DMS53 (cell line): Measurements from ENCODE around the gene QKI.
"Not testable (repeated sequence)": the region's sequence is repeated elsewhere in the genome, so short reads cannot be mapped to it uniquely, and the experiment has no call there.

Source experiments
- DNase-seq: peaks from one replicate; lab custom pipeline; 2025; lab: John Stamatoyannopoulos, UW

The QKI gene

DNA sequence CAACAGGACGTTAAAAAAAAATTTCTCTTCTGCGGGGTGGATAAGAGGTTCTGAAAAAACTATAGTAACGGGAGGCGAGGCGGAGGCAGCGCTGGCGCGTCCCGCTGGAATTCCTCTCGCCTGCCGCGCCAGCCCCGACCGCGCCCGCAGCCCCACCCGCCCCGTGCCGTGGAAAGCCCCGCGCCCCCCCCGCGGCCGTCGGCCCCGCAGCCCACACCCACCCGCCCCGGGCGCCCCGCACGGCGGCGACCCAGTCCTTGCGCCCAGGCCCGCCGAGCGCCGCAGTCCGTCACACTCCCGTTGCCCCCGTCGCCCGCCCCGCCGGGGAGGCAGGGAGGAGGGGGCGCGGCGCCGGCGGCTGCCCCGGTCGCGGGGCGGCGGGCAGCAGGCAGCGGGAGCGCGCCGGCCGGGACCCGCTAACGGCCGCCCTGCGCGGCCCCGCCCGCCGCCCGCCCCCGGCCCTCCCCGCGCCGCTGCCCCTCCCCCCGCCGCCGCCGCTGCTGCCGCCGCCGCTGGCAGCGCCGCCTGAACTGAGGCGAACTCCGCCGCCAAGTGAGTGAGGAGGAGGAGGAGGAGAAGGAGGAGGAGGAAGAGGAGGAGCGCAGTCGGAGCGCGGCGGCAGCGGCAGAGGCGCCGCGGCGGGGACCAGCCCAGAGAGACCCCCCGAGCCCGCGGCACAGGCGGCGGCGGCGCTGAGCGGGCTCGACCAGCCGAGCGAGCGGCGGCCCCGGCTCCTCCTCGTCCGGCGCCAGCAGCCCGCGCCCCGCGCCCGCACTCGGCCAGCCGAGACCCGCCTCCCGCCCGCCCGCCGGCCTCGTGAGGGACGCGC lies at the start of gene QKI:
Gene QKI, plus strand, starts transcription at position 602 of the 829 bp plus-strand sequence. CDS start 476 bp downstream, outside the sequence.
- peak; percentile 82 for DNase-seq

DNA sequence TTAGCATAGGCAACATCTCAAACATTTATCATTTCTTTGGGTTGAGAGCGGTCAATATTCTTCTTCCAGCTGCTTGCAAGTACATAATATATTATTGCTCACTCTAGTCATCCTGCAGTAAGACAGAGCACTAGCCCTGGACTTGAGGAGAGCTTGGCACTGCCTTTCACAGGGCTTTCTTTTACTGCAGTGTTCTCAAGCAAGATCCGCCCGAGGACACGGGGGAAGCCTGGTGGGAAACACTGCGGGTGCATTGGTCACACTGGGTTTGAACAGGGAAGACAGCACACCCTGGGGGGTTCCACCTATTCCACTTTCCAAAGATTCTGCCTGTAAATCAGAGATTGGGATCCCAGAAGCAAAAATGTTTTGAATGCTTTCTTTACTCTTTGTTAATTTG lies 48.2 kb upstream of the QKI start:
- no peak for DNase-seq

DNA sequence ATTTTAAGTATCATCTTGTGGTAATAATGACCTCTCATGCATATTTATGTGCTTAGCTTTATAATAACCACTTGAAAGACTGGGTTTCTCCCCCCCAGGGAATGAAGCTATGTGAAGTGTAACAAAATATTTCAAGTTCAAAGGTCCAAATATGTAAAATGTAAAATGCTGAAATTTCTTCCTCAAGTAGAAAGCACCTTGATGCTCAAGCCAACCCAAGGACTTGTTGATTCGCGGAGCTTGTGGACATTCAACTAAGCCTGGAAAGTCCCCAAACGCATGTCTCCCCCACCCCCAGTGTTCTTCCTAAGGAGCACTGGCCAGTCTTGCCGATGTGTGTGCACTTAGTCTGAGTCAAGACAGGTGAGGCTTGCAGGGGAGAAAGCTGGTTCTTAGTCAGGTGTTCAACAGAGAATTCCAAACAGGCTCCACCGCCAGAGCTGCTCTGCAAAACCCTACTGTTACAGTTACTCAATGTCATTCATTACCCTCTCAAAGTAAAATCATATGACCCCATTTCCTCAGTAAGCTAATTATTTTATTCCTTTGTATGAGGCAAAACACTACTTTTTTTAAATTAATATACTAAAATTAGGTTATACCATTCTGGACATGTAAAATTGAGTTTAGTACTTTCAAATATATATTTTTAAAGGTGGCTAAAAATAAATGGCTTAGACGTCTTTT lies 46.9 kb upstream of the QKI start:
- DNase-seq: no peak

DNA sequence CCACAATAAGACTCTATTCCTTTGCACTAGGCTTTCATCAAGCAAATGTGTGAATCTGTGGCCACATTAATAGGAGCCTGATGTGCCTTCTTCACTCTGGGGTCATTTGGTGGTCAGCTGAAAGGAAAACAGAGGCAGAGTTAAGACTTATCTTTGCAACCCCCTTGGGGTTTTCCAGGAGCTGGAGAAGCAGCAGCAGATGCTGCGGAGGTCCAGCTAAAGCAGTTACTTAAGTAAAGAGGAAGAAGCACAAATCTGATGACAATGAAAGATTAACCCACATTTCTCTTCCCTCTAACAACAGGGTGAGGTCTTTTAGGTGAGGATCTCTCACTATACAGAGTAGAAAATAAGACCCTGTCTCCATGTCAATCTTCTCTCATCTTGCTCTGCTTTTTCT lies 45.4 kb upstream of the QKI start:
- DNase-seq: no peak

DNA sequence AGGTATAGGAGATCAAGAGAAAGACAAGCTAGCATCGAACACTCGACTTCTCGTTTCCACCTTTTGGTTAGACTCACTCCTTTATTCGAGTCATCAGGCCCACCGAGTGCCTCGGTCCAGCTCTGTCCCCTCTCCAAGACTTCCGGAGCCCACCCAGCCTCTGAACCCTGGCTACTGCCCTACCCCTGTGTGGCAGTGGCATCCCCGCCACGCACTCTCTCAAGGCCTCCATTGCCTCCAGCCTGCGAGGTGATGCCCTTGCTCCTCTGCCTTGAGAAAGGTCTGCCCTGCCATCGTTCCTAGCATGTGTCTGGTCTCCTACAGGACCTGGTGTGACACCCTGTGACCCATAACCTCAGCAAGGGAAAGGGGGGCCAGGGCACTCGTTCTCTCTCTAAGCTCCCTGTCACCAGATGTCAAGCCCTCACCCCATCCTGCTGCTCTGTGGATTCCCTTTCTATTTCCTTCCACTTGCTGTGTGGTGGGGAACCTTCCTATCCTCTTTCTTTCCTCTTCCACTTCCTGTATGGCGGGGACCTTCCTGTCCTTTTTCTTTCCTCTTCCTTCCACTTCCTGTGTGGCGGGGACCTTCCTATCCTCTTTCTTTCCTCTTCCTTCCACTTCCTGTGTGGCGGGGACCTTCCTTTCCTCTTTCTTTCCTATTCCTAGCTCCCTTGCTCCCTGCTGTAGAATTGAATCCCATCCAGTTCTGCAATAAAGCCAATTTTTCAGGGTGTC lies 44.7 kb upstream of the QKI start:
- DNase-seq: no peak

DNA sequence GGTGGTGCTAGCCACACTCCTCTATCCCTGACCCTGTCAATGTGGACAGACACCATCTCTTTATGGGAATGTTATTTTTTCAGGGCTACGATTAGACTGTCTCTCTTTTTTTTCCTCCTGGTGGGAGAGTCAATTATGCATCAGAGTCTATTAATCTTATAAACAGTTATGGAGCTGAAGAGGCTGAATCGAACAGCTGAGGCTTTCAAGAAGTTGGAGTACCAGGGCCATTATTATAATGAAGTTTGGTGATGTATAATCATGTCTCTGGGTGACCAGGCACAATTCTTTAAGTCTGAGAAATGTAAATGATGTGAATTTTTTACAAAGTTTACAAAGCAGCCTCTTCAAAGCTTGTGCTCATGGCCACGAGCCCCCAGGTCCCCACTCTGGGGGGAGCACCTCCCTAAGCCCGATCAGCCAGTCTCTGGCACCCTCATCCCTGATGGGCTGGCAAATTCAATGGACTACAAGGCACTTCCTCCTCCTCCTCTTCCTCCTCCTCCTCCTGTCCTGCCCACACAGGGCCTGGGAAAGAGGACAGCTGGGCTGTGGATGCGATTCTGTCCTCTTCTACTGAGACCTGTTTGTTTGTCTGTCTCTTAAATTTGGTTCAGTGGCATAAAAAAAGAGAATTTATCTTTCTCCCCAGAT lies 43.9 kb upstream of the QKI start:
- peak; percentile 33 for DNase-seq

DNA sequence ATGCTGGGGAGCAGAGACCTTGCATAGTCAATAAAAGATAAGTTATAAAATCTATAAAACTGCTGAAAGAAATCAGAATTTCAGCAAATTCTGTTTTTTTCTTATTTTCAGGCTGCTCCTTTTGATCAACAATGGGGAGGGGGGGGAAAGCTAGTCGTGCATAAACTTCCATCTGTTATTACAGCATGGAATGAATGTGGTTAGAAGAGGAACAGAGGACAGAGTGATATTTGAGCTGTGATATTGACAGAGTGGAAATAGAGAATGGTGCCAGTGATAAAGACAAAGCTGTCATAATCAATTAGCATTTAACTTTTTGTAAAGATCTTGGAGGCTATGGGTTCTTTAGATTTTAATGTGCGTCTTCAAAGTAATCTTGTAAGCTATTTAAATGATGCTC lies 43.4 kb upstream of the QKI start:
- DNase-seq: peak; percentile 16

DNA sequence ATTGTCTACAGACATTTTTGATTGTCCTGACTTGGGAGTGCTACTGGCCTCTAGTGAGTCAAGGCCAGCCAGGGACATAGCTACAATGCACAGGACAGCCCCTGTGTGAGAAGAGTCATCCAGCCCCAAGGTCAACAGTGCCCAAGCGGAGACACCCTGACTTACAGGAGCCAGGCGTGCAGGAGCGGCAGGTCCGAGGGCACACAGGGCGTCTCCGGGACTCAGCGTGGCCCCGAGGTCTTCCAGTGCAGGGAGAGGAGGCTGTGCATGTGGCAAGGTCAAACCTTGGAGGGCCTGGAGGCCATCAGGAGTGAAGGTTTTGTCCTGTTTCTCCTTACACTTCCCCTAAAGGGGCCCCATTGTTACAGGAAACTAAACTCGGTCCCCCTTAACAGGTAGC lies 41.3 kb upstream of the QKI start:
- DNase-seq: no peak

DNA sequence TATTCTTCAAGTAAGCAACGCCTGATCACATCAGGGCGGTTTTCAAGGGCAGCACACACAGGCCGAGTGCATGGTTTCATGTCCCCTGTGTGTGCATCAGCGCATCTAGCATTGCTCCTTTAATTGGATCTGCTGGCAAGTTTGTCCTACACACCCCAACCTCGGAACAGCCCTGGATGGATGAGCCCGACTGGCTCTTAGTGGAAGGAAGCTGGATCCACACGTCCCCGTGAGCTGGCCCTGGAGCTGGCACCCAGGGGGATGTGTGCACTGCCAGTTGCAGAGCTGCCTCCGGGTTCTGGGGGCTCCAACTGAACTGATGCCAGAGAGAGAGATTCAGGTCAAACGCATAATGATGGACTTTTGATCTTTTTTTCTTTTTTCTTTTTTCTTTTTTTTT lies 39.2 kb upstream of the QKI start:
- DNase-seq: no peak

DNA sequence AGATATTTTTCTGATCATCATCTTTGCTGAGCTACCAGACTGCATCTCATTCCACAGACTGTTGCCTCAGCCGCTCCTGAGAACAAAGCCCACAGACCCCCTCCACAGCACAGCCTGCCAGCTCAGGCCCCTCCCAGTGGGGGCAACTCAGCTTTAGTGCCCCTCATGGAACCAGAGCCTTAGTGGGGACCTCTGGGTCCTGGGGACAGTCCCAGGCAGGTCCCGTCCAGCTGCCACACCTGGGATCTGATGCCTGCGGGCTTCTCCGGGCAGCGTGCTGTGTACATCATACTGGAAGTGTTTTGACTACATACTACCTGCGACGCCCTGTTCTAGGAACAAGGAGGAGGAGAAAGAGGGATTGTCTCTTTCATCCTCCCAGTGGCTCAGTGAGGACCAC lies 38.3 kb upstream of the QKI start:
- DNase-seq: no peak

DNA sequence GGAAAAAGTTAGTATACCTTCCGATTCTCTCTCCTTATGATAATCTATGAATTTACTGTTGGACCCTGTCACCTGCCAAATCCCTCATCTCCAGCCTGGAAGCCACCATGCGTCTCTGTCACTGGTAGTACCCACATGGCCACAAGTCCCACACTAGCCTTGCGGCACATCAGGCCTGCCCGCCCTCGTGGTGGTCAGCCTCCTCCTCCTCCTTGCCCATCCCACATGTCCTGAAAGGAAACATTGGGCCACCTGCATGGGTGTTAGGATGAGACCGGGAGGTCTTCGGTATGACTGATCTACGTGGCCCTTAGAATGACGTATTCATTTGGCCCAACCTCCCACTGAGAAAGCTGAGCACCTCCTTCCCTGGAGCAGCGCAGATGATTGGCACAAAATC lies 37.0 kb upstream of the QKI start:
- DNase-seq: no peak

DNA sequence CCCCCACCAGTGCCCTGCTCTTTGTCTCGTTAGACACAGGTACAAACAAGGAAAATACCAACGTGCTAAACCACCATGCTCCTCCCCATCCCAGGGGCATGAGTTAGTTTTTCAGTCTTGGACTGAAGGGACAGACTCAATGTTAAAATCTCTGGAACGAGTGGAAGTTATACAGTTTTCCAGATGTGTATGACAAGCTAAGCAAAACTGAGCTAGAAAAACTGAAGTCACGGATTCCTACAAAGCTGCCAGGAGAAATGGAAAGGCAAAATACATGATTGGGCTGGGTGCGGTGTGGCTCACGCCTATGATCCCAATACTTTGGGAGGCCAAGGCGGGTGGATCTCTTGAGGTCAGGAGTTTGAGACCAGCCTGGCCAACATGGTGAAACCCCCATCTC lies 34.3 kb upstream of the QKI start:
- no peak for DNase-seq

DNA sequence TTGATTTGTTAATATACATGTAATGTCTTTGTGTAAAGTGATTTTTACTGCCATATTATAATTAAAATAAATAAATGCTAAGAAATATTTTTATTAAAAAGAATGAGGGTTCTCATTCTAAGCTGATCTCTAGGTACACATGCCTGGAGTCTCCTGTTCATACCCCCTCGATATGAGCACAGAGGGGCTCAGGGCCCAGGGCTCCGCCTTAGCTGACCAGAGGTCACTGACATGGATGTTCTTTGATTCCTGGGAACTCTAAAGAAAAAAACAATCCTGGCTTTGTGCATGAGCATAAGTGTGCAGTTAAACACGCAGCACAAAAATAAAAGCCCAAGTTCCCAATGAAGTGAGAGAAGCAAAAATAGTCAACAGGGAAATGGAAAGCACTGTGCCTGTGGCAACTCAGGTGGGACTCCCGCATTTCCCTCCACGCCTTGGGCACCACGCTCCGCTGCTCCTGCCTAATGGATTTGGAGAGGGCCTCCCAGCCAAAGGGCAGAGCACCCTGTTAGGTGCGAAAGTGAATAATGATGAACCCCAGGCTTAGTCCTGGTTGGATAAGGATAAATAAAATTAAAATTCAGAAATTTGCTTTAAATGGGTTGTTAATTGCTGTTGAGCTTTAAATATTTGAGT lies 33.3 kb upstream of the QKI start:
- no peak for DNase-seq

DNA sequence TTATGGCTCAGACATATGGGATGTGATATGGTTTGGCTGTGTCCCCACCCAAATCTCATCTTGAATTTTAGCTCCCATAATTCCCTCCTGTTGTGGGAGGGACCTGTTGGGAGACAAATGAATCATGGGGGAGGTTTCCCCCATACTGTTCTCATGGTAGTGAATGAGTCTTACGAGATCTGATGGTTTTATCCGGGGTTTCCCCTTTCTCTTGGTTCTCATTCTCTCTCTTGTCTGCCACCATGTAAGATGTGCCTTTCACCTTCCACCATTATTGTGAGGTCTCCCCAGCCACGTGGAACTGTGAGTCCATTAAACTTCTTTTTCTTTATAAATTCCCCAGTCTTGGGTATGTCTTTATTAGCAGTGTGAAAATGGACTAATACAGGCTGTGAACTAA lies 31.1 kb upstream of the QKI start:
- not testable (repeated sequence) for DNase-seq

DNA sequence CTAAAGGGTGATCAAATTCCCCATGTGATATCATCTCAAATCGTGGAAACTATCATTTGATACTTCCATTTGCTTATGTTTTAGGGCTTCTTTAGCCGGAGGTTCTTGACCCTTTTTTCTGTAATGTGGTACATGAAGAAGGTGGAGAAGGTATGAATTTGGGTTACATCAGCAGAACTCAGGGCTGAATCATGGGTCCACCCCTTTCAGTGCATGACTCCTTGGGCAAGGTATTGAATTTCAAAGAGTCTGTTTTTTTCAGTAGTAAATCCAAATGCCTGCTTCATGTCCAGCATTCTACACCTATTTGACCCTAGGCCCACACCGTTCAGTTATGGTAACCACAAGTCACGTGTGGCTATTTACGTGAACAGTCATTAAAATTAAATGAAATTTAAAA lies 30.6 kb upstream of the QKI start:
- DNase-seq: no peak

DNA sequence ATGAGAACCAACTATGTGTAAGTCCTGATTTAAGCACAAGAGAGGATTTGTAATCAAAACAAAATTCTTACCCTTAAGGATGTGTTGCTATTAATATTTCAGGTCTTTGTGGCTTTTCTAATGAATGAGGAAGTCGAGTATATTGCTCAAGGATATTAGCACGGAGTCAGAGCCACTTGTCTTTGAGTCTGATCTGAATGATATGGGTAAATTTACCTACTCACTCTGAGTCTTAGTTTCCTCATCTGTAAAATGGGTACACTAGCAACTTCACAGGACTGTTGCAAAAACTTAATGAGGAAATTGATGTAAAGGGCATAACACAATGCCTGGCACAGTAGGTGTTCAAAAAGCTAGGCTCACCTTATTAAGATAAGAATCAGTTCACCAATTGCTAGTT lies 30.0 kb upstream of the QKI start:
- DNase-seq: no peak

DNA sequence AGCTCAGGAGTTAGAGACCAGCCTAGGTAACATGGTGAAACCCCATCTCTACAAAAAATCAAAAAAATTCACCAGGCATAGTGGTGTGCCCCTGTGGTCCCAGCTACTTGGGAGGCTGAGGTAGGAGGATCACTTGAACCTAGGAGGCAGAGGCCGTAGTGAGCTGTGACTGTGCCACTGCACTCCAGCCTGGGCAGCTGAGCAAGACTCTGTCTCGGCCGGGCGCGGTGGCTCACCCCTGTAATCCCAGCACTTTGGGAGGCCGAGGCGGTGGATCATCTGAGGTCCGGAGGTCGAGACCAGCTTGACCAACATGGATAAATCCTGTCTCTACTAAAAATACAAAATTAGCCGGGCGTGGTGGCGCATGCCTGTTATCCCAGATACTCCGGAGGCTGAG lies 29.0 kb upstream of the QKI start:
- not testable (repeated sequence) for DNase-seq

DNA sequence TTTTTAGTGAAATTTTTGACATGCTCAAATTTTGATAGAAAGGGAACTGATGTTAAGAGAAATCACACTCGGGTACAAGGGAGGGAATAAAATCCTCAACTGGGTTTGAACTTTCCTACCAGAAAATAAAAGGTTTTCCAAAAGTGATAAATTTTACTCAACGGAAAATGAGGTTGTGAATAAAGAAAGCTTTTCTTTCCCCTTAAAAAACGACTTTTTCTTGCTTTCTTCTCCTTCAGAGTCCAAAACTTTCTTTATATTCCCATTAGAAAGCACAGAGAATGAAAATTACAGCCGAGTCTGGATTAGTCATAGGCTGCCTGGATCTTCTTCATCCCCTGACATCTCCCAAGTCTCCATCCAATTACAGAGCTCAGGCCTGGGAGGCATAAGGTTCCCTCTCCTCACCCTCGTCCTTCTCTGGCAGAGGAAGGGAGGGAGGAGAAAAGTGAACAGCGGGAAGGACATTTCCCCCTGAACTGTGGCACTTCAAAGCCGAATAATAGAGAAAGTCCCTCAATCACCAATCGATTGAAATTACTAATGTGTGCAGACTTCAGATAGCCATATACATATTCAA lies 28.1 kb upstream of the QKI start:
- DNase-seq: no peak

DNA sequence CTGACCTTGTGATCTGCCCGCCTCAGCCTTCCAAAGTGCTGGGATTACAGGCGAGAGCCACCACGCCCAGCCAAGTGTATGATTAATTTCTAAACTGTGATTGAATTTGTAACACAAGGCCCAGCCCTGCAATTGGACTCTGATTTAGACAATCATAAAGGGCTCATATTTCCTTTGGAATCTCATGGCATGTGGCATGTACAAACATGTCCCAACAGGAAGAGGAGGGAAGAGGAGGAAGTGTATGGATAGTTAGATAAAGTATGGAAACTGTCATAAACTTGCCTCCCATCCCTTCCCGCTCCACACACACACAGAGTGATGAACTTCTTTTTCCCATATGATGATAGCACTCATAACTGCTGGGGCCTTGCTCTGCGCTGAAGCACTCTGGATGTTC lies 27.2 kb upstream of the QKI start:
- DNase-seq: no peak

DNA sequence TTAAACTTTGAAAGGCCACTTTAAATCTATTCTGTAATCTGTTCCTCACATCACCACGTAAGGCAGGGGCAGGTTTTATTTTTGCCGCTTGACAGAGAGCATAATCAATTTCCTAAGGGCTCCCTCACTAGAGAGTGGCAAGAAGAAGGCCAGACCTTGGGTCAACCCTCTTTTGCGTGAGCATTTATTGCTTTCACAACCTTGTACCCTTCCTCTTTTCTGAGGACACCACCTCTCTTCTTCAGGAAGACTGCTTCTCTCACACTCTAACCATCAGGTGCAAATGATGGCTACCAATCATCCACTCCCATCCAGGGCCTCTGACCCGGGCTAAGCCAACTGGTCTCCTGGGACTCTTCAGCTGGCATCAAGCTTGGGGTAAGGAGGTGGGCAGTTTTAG lies 25.2 kb upstream of the QKI start:
- DNase-seq: no peak

DNA sequence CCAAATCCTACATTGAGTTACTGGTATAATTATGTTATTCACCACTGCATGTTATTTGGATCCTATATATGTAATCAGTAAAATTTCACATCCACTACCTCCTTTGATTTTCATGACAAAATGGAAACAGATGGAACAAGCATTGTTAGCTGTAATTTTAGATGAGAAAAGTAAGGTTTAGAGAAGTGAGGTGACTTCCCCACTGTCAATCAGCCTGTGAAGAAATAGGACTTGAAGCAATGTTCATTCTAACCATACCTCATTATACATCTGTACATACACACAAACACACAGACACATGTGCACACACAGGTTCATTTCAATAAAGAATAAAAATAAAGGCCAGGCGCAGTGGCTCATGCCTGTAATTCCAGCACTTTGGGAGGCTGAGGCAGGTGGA lies 23.7 kb upstream of the QKI start:
- no peak for DNase-seq

DNA sequence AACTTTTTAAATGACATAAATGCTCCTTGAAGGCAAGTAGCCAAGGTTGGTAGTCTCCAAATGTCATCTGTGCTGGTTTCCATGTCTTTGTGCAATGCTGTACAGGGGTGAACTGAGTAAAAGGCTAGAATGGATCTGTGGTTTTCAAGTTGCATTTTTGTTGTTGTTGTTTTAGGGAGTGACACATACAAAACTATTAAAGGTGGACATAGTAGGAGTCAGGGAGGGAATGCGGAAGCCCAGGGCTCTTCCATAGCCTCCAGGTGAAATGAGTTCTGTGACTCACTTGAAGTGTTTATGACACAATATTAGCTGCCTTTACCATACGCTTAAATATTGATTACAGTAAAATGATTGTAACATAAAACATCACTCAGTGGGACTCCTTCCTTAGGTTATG lies 22.5 kb upstream of the QKI start:
- no peak for DNase-seq
